ENCODE results near the gene FNDC10.

Gene FNDC10

DNA sequence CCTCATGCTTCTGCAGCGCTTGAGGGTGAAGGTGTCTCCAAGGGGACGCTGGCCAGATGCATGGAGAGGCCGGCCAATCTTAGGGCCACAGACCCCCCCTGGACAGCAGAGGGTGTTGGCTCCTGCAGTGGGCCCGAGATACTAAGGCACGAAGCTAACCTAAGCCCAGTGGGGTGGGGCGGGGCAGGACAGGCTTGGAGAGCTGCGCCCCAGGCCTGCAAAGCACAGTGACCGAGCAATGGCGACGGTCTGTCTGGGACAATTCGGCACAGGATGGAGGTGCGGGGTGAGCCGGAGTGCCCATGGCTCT lies 1.3 kb downstream of the FNDC10 start:
- H3K36me3 ChIP-seq (ENCODE audit: low read length) = no peaks in the 10 kb centered on the region
- H3F3A ChIP-seq (ENCODE audit: insufficient read depth) = no peaks in the 10 kb centered on the region
- no peak overlapping the region for H3K27ac ChIP-seq (ENCODE audit: low read depth, low read length)
- no peak overlapping the region for H3K4me2 ChIP-seq (ENCODE audit: low read depth, low read length, poor library complexity, severe bottlenecking)
- TF ChIP-seq EZH2phosphoT487 (conservative IDR thresholded peaks at IDR 0.05; ENCODE audit: low read length) = no peak
- TF ChIP-seq, protein P1, sequence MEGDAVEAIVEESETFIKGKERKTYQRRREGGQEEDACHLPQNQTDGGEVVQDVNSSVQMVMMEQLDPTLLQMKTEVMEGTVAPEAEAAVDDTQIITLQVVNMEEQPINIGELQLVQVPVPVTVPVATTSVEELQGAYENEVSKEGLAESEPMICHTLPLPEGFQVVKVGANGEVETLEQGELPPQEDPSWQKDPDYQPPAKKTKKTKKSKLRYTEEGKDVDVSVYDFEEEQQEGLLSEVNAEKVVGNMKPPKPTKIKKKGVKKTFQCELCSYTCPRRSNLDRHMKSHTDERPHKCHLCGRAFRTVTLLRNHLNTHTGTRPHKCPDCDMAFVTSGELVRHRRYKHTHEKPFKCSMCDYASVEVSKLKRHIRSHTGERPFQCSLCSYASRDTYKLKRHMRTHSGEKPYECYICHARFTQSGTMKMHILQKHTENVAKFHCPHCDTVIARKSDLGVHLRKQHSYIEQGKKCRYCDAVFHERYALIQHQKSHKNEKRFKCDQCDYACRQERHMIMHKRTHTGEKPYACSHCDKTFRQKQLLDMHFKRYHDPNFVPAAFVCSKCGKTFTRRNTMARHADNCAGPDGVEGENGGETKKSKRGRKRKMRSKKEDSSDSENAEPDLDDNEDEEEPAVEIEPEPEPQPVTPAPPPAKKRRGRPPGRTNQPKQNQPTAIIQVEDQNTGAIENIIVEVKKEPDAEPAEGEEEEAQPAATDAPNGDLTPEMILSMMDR (IDR thresholded peaks at IDR 0.05; ENCODE audit: insufficient read depth, low read length, poor library complexity, severe bottlenecking) = no peak
- H3K9ac ChIP-seq (ENCODE audit: low read length) = no peak overlapping the region
- no peaks in the 10 kb centered on the region for H3K9me3 ChIP-seq (ENCODE audit: insufficient read depth, low read length)
- no peak overlapping the region for H2AFZ ChIP-seq (ENCODE audit: low read depth, low read length, severe bottlenecking)
- no peaks in the 10 kb centered on the region for H3K79me2 ChIP-seq (ENCODE audit: insufficient read depth, low read length)
- no peaks in the 10 kb centered on the region for H3K27me3 ChIP-seq (ENCODE audit: low read length)
- no peaks in the 10 kb centered on the region for H3K9me2 ChIP-seq (replicated peaks; ENCODE audit: insufficient read depth, low read length)
- no peak overlapping the region for H3K4me3 ChIP-seq (ENCODE audit: insufficient read depth, low read length, poor library complexity, severe bottlenecking)
- no peaks in the 10 kb centered on the region for H4K20me1 ChIP-seq (ENCODE audit: low read depth, low read length)

DNA sequence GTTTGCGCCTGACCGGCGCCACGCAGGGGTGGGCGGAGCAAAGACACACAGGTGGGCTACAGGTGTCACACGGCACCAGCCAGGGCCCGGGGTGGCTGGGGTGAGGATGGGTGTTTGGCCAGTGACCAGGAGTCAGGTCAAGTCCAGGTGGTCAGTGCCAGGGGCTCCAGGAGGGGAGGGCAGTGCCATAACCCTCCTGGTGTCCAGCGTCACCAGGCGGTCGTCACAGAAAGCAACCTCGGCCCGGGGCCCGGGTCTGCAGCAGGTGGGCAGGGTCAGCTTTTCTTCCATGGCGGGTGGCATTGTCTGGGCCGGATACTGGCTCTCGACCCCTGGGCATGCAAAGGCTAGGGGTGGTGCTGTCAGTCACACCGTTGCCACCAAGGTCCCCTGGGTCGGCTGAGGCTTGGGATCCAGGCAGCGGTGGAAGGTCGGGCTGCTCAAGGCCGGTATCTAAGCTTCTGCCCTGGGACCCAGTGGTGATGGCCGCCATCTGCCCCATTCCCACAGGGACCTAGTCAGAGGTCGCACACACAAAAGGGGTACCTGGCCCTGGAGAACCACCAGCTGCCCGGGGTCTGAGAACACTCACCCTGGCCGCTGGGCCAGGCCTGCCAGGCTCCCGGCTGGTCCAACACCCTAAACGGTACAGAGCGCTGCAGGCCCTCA lies 1.8 kb downstream of the FNDC10 start:
- Histone ChIP-seq H3K9ac (ENCODE audit: low read length) (no peak overlapping the region), H3K9me2 (replicated peaks; ENCODE audit: insufficient read depth, low read length) (no peaks in the 10 kb centered on the region), H3K4me3 (ENCODE audit: insufficient read depth, low read length, poor library complexity, severe bottlenecking) (no peak overlapping the region), H4K20me1 (ENCODE audit: low read depth, low read length) (no peaks in the 10 kb centered on the region), H3F3A (ENCODE audit: insufficient read depth) (no peaks in the 10 kb centered on the region), H2AFZ (ENCODE audit: low read depth, low read length, severe bottlenecking) (no peak overlapping the region), H3K79me2 (ENCODE audit: insufficient read depth, low read length) (no peaks in the 10 kb centered on the region), H3K27ac (ENCODE audit: low read depth, low read length) (no peak overlapping the region), H3K36me3 (ENCODE audit: low read length) (no peaks in the 10 kb centered on the region), H3K27me3 (ENCODE audit: low read length) (no peaks in the 10 kb centered on the region), H3K9me3 (ENCODE audit: insufficient read depth, low read length) (no peaks in the 10 kb centered on the region), H3K4me2 (ENCODE audit: low read depth, low read length, poor library complexity, severe bottlenecking) (no peak overlapping the region)
- TF ChIP-seq, protein P1 (IDR thresholded peaks at IDR 0.05; ENCODE audit: insufficient read depth, low read length, poor library complexity, severe bottlenecking) = no peak
- TF ChIP-seq EZH2phosphoT487 (conservative IDR thresholded peaks at IDR 0.05; ENCODE audit: low read length) = no peak

DNA sequence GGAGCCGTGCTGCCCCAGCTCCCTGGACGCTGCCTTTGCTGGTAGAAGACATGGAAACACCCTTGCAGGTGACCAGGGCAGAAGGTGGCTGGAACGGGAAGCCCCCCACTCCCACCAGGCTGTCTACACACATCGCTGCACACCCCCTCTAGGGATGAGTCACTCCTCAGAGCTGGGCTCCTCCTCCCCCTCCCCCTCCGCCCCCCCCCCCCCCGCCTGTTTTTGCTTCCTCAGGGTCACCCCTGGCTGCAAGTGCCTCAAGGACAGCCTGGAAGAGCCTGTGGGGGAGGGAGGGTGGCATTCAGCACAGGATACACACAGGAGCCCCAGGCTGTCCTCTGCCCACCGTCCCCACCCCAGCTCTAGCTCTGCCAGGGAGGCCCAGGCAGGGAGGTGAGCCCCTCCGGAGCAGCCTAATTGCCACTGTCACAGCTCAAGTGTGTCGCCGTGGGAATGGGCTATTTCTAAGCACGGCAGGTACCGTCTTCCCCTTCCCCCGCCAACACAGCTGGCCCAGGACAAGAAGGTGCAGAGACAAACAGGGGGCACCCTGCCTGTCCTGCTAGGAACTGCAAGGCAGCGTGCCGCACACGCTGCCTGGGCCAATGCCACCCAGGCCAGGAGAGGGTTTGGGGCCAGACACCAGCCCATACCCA lies 2.5 kb downstream of the FNDC10 start:
- Histone ChIP-seq H3F3A (ENCODE audit: insufficient read depth) (no peaks in the 10 kb centered on the region), H3K27ac (ENCODE audit: low read depth, low read length) (no peak overlapping the region), H3K79me2 (ENCODE audit: insufficient read depth, low read length) (no peaks in the 10 kb centered on the region), H3K36me3 (ENCODE audit: low read length) (no peaks in the 10 kb centered on the region), H3K27me3 (ENCODE audit: low read length) (no peaks in the 10 kb centered on the region), H4K20me1 (ENCODE audit: low read depth, low read length) (no peaks in the 10 kb centered on the region), H3K9me2 (replicated peaks; ENCODE audit: insufficient read depth, low read length) (no peaks in the 10 kb centered on the region), H2AFZ (ENCODE audit: low read depth, low read length, severe bottlenecking) (no peak overlapping the region), H3K9ac (ENCODE audit: low read length) (no peak overlapping the region), H3K9me3 (ENCODE audit: insufficient read depth, low read length) (no peaks in the 10 kb centered on the region), H3K4me3 (ENCODE audit: insufficient read depth, low read length, poor library complexity, severe bottlenecking) (no peak overlapping the region), H3K4me2 (ENCODE audit: low read depth, low read length, poor library complexity, severe bottlenecking) (no peak overlapping the region)
- TF ChIP-seq EZH2phosphoT487 (conservative IDR thresholded peaks at IDR 0.05; ENCODE audit: low read length) = no peak
- TF ChIP-seq, protein P1 (IDR thresholded peaks at IDR 0.05; ENCODE audit: insufficient read depth, low read length, poor library complexity, severe bottlenecking) = peak; percentile 12
